GM18519 (cell line): ENCODE measurements around the gene STK31.
"Not testable (repeated sequence)": the region's sequence is repeated elsewhere in the genome, so short reads cannot be mapped to it uniquely, and the experiment has no call there.

Experiments
- ATAC-seq: cut with Tn5 transposase; IDR thresholded peaks from one replicate; pipeline ENCODE4 v1.9.1; 2021; ENCODE audit warnings: mild to moderate bottlenecking, moderate library complexity; ENCODE audit not compliant: unreplicated experiment, low FRiP score

Gene STK31

DNA sequence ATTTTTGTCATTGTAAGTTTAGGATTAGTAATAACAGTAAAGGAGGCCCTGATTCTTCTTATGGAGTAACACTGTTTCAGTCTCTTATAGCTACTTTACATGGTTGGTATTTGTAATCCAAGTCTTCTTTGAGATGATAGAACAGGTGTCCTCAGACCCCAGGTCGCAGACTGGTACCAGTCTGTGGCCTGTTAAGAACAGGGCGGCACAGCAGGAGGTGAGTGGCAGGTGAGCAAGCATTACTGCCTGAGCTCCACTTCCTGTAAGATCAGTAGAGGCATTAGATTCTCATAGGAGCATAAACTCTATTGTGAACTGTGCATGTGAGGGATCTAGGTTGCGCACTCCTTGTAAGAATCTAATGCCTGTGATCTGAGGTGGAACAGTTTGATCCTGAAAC, 77.3 kb downstream of the STK31 start:
- no peak for ATAC-seq

DNA sequence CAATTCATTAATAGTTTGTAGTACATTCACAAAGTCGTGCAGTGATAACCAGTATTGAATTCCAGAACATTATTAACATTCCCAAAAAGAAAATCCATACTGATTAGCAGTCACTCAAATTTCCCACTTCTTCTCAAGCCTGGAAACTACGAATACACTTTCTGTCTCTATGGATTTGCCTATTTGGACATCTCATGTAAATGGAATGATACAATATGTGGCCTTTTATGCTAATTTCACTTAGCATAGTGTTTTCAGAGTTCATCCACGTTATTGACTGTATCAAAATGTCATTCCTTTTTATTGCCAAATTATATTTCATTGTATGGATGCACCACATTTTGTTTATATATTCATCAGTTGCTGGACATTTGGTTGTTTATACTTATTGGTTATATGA, 78.8 kb downstream of the STK31 start:
- no peak for ATAC-seq

DNA sequence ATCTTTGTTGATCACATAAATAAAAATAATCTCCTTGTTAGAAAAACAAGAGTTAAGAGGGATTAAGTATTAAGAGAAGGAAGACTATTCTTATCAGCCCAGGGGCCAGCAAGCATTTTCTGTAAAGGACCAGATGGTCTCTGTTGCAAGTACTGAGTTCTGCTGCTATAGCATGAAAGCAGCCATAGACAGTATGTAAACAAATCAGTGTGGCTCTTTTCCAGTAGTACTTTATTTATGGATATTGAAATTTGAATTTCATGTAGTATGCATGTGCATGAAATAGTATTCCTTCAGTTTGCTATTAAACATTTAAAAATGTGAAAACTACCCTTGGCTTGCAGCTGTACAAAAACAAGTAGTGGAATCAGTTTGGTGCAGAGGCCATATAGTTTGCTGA, 81.7 kb downstream of the STK31 start:
- no peak for ATAC-seq

DNA sequence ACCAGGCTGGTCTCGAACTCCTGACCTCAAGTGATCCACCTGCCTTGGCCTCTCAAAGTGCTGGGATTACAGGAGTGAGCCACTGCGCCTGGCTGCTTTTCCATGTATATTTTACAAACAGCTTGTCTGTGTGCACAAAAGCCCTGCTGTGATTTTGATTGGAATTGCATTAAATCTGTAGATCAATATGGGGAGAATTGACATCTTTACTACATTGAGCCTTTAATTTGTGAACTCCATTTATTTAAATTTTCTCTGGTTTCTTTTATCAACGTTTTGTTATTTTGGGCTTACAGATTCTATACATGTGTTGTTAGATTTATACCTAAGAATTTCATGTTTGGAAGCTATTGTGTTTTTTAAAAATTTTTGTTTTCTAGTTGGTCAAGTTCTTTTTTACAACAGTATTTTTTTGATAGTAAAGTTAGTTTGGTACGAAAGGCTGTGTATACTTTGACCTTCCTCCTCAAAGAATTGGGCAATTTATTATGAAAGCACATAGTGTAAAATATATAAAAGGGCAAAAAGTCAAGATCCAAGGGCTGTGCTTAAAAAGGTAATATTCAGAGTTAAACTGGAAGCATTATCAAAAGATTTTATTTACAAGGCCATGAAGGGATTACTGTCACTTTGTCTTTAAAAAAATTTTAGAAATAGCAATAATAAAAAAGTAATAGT, 92.8 kb downstream of the STK31 start:
- no peak for ATAC-seq

DNA sequence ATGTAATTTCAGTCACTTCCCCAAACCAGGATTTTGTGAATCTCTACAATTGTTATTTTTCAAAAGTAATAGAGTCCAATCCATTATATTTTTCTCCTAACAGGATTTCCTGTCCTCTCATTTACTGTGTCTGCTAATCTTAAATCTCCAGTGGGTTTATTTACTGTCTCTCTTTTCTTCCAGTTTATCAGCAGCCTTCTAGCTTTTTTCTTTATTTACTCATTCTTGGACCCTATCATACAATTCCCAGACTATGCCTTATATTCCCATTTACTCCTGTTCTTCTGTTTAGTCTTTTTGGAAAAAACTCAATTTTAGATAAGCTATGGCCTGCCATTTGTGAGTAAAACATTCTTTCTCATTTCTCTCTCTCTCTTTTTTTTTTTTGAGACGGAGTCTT, 94.7 kb downstream of the STK31 start:
- no peak for ATAC-seq

DNA sequence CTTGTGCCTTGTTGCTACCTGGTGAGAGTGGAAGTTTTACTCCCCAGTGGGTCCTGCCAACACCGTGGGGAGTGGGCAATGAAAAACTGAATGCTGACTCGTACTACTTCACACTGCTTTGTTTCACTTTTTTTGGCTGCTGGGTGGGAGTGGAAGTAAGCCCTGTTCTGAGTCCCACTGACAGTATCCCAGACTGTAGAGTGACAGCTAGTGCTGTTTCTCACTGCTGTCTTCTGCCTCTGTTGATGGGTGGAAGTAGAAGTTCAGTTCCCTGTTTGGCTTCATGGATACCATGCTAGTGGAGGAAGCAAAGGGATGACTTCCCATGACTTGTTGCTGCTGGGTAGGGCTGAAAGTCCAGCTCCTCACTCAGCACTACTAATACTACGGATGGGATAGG, 98.4 kb downstream of the STK31 start:
- no peak for ATAC-seq

DNA sequence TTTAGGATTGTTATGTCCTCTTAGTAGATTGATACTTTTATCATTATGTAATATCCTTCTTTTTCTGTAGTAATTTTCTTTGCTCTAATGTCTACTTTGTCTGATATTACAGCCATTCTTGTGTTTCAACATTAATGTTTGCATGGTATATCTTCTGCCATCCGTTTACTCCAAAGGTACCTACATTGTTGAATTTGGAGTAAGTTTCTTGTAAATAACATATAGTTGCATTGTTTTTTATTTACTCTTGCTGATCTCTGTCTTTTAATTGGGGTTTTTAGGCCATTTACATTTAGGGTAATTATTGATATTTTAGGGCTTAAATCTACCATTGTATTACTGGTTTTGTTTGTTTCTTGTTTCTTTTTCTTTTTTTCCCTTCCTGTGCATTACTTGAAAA, 100.1 kb downstream of the STK31 start:
- ATAC-seq, result no peak

DNA sequence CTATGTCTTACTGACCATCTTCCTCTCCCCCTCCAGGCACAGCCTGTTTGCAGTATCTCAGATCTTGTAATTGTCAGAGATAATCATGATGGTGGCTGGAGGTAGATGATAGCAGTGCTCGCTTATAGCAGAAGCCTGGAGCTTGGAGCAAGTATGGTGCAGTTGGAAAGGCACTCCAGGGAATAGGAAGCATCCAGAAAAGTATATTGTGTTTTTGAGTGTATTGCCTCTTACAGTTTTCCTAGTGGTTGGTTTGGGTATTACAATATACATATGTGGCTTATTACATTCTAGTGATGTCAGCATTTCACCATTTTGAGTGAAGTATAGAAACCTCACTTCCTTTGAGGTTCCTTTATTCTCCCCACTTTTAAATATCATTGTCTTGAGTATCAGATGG, 101.5 kb downstream of the STK31 start:
- ATAC-seq, result no peak

DNA sequence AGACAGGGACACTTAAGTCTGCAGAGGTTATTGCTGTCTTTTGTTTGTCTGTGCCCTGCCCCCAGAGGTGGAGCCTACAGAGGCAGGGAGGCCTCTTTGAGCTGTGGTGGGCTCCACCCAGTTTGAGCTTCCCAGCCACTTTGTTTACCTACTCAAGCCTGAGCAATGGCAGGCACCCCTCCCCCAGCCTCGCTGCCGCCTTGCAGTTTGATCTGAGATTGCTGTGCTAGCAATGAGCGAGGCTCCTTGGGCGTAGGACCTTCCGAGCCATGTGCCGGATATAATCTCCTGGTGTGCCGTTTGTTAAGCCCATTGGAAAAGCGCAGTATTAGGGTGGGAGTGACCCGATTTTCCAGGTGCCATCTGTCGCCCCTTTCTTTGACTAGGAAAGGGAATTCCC, 118.1 kb downstream of the STK31 start:
- not testable (repeated sequence) for ATAC-seq

DNA sequence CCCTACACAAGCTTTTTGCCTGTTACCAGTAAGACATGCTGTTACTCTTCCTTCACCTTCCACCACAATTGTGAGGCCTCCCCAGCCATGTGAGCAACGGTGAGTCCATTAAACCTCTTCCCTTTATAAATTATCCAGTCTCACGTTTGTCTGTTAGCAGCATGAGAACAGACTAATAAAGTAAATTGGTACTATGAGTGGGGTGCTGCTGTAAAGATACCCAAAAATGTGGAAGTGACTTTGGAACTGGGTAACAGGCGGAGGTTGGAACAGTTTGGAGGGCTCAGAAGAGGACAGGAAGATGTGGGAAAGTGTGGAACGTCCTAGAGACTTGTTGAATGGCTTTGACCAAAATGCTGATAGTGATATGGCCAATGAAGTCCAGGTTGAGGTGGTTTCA, 122.7 kb downstream of the STK31 start:
- ATAC-seq, result not testable (repeated sequence)

DNA sequence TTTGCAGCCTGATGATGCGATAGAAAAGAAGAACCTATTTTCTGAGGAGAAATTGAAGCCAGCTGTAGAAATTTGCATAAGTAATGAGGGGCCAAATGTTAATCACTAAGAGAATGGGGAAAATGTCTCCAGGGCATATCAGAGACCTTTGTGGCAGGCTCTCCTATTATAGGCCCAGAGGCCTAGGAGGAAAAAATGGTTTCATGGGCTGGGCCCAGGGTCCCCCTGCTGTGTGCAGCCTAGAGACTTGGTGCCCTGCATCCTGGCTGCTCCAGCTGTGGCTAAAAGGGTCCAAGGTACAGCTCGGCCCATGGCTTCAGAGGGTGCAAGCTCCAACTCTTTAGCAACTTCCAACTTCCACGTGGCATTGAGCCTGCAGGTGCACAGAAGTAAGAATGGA, 123.4 kb downstream of the STK31 start:
- no peak for ATAC-seq

DNA sequence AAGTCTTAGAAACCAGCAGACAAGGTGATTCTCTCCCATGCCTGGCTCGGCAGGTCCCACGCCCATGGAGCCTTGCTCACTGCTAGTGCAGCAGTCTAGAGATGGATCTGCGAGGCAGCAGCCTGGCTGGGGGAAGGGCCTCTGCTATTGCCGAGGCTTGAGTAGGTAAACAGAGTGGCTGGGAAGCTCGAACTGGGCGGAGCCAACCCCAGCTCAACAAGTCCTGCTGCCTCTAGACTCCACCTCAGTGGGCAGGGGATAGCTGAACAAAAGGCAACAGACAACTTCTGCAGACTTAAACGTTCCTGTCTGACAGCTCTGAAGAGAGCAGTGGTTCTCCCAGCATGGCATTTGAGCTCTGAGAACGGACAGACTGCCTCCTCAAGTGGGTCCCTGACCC, 134.8 kb downstream of the STK31 start:
- ATAC-seq, result not testable (repeated sequence)

DNA sequence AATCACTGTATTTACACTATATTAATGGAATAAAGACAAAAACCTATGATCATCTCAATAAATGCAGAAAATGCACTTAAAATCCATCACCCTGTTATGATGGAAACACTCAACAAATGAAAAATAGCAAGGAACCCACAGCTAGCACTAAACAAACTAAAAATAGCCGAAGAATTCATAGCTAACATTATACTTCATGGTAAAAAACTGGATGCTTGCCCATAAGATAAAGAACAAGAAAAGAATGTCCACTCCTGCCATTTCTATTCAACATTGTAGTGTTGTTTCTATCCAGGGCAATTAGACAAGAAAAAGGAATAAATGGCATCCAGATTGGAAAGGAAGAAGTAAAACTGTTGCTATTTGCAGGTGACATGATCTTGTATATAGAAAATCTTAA, 142.1 kb downstream of the STK31 start:
- no peak for ATAC-seq

DNA sequence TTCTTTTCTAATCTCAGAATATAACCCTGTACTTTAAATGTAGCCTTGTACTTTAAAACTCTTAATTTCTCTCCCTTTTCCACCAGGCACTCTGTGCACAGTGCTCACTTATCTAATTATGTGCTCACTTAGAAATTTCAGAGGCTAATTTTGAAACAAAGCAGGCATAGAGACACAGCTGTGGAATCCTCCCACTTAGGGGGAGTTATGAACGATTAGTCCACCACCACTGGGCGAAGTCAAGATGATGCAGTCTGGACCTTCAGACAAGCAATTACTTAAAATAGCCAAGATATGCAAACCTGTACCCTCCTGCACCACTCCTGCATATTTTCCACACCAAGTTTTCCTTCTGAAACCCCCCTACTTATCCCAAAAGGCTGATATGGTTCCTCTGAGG, 143.0 kb downstream of the STK31 start:
- no peak for ATAC-seq

DNA sequence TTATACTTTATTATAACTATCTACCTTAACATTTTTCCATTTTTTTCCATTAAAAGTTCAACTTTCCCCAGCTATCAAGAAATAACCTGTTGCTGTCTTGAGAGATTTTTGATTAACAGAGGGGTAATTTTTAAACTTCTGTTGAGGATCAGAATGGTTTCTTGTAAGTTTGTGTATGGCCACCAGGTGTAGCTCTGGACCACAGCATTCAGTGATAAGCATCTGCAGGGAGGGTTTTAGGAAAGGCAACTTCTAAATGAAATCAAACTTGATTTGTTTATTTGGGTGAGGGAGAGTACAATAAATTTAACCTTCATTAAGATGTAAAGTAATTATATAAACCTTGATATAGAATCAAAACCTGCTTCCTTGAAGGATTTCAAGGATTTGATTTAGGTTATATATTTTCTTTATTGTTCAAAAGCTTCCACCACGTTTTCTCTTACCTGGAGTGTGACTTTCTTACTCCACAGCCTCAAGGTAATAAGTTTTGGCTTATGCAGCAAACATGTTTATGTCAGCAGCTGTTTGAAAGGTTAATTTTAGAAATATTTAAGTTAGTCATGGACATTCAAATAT, 153.3 kb downstream of the STK31 start:
- no peak for ATAC-seq

DNA sequence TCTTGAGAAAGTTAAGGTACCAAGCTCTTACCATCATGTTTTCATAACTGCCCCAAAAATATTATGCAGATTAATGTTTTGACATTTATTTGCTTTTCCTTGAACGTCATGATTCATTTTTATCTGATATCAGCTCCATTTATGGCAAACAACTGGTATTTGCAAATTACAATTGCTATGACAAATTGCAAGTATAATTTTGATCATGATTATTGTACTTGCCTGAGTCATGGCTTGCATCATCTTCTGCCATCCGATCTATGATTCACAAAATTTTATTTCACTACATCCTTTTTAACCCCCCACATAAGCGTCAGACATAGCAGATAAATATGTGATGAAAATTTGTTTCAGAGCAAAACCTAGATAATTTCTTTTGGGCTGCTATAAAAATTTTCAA, 155.0 kb downstream of the STK31 start:
- ATAC-seq, result no peak

DNA sequence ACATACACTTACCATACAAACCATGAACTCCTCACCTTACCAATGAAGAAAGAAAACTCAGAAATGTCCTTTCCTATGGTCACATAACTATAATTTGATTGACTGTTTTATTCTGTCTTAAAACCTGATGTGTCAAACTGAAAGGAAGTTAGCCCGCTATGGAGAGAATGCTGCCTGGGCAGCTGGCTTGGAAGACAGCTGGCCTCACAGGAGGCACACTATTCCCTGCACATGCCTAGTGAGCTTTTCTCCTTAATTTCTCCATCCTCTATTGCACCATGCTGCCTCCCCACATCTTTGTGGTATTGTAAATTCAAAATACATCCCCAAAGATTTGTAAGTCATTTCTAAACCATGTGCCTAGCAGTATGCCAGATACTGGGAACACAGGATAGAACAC, 163.3 kb downstream of the STK31 start:
- no peak for ATAC-seq

DNA sequence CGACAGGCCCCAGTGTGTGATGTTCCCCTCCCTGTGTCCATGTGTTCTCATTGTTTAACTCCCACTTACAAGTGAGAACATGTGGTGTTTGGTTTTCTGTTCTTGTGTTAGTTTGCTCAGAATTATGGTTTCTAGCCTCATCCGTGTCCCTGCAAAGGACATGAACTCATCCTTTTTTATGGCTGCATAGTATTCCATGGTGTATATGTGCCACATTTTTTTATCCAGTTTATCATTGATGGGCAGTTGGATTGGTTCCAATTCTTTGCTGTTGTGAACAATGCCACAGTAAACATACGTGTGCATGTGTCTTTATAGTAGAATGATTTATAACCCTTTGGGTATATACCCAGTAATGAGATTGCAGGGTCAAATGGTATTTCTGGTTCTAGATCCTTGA, 166.5 kb downstream of the STK31 start:
- not testable (repeated sequence) for ATAC-seq
